Ovary (tissue), 9 donors: ENCODE measurements around the gene GPC6. TPM values are rescaled to one million over a fixed set of nuclear protein-coding genes. Genes with fewer than 3 reads are reported as not detected.

ENCODE experiments used
- DNase-seq, 5 donors: peaks; one replicate each; pipeline ENCODE4 v3.0.0-alpha.2; 2019 to 2020
- H3K27ac ChIP-seq, 2 donors: fragments of 200-600 bp; one replicate each; pipeline versions ENCODE4 v1.5.1 to v1.8.0; 2019 to 2022
- H3K27me3 ChIP-seq: fragments of 200-600 bp; one replicate; pipeline ENCODE4 v1.8.0; 2022
- H3K36me3 ChIP-seq: fragments of 200-600 bp; sonication (generic); one replicate; pipeline ENCODE4 v1.5.1; 2019
- H3K4me1 ChIP-seq: one replicate; pipeline ENCODE4 v1.8.1; 2013; ENCODE audit warnings: mild to moderate bottlenecking, moderate library complexity; ENCODE audit not compliant: insufficient read depth
- H3K4me3 ChIP-seq: fragments of 200-600 bp; sonication (generic); one replicate; pipeline ENCODE4 v1.5.1; 2017
- H3K9me3 ChIP-seq, 2 donors: fragments of 200-600 bp in 1 of 2; sonication (generic) in 1 of 2; one replicate each; pipeline versions ENCODE4 v1.5.1 to v1.8.1; 2013 to 2019; ENCODE audit warnings: mild to moderate bottlenecking in 1 of 2, moderate library complexity in 1 of 2
- EP300 ChIP-seq: sonication (generic); formaldehyde crosslinking; IDR thresholded peaks from one replicate; pipeline ENCODE4 v1.6.1; 2017; ENCODE audit warnings: antibody characterized with exemption
- POLR2A ChIP-seq: fragments of 450-650 bp; IDR thresholded peaks from one replicate; pipeline ENCODE4 v1.6.1; 2017; ENCODE audit warnings: antibody characterized with exemption, mild to moderate bottlenecking, moderate library complexity
- WGBS, 3 donors: extraction: QIAGEN DNeasy Blood & Tissue Kit in 1 of 3; methylation state at CpG; one replicate each; pipeline versions ENCODE4 v1.1.5 to v1.1.7; 2013 to 2017; 5-methylcytosine and 5-hydroxymethylcytosine counted together
- intact Hi-C, 4 donors: fragments of 100-400 bp; cut with DNase I; formaldehyde crosslinking; loops; one replicate each; pipeline versions ENCODE4 v1.11.0 to v1.15.1; 2022 to 2023
- polyA plus RNA-seq, 2 donors: library from polyadenylated mRNA; stranded (reverse); fragments of 200-250 nt in 1 of 2; fragments of 350-450 nt in 1 of 2; fragmentation: Illumina TruSeq in 1 of 2; extraction: RNeasy Lipid Tissue Mini Kit (QIAGEN cat#74804) in 1 of 2; gene quantifications; one replicate each; pipeline ENCODE4 v1.2.3, GENCODE V29; 2013 to 2014
- total RNA-seq, 7 donors: library from RNA; depleted of rRNA in 2 of 7; stranded (reverse); fragments of >200 nt in 2 of 7; fragmentation: NEBNext Ultra II Directional in 3 of 7; extraction: Animal tissue kit (Norgen Biotek cat#: 25700) in 3 of 7; gene quantifications; one replicate each; pipeline versions ENCODE4 v1.1.0 to v1.2.4, GENCODE V29; 2016 to 2023
- TF ChIP-seq, protein P1 (sequence below), 3 donors: fragments of 450-650 bp in 2 of 3; fragments of 200-600 bp in 1 of 3; IDR thresholded peaks; one replicate each; pipeline versions ENCODE4 v1.5.1 to v1.8.0; 2016 to 2022; ENCODE audit warnings: antibody characterized with exemption in 3 of 3, mild to moderate bottlenecking in 1 of 3
- donor health status: DM: no; HTN: no; CAD: no; lungs with moderate emphysema.
- donor health status: DM: no; HTN: no; CAD: no.
- donor health status: Bipolar disorder and iron deficiency.
- donor health status: DM: yes; HTN: yes; CAD: no.
- donor health status: DM: no; HTN: no; CAD: no.
- donor health status: DM: yes; HTN: yes; CAD: no.

Gene GPC6
- total and polyA plus RNA-seq, 9 donors = 4.3 to 22.3 (median 17.9) TPM

DNA sequence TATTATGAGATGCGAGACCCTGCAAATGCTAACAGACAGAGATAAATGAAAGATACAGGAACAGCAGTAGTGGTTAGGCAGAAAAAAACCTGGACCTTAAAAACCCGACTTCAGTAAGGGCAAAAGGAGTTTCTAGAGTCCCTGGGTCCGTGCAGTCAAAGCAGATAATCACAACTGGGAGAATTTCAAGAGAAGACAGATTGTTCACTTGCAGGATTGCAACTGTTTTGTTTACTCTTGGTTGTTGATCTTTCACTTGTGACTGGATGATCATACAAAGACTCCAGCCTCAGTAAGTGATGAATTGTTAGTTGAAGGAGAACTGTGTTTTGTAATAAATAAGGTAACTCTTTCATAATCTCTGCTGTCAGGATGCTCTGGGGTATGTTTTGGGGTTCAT, 135.1 kb downstream of the GPC6 start:
- TF ChIP-seq, protein P1, sequence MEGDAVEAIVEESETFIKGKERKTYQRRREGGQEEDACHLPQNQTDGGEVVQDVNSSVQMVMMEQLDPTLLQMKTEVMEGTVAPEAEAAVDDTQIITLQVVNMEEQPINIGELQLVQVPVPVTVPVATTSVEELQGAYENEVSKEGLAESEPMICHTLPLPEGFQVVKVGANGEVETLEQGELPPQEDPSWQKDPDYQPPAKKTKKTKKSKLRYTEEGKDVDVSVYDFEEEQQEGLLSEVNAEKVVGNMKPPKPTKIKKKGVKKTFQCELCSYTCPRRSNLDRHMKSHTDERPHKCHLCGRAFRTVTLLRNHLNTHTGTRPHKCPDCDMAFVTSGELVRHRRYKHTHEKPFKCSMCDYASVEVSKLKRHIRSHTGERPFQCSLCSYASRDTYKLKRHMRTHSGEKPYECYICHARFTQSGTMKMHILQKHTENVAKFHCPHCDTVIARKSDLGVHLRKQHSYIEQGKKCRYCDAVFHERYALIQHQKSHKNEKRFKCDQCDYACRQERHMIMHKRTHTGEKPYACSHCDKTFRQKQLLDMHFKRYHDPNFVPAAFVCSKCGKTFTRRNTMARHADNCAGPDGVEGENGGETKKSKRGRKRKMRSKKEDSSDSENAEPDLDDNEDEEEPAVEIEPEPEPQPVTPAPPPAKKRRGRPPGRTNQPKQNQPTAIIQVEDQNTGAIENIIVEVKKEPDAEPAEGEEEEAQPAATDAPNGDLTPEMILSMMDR (IDR thresholded peaks at IDR 0.05) = no peak
- no peak for TF ChIP-seq POLR2A
- TF ChIP-seq EP300 = no peak
- no peaks in the 10 kb centered on the region for H3K9me3 ChIP-seq
- no peaks in the 10 kb centered on the region for H3K36me3 ChIP-seq
- H3K27me3 ChIP-seq = no peaks in the 10 kb centered on the region
- intact Hi-C loops = no loop called here
- 10 to 34% (median 20%) methylated on average over 3 of the region's 3 CpGs for WGBS, 3 donors
- no peak overlapping the region for H3K27ac ChIP-seq
- DNase-seq = no peak
- no peaks in the 10 kb centered on the region for H3K4me1 ChIP-seq
- H3K4me3 ChIP-seq = no peak overlapping the region

DNA sequence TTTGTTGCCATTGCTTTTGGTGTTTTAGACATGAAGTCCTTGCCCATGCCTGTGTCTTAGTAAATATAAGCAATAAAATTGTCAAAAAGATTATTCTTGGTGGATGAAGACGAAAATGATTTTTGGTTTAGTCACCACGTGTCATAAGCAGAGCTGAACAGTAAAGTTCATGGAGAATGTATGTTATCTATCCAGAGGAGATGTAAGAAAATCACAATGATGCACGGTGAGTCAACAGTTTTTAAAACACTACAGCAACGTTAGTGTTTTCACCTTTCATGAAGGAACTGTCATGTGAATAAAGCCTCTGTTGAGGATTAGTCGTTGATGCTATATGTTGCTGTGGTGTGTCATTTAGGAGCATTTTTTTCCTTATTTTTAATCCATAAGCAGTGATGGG, 137.6 kb downstream of the GPC6 start:
- H3K4me3 ChIP-seq = no peak overlapping the region
- H3K36me3 ChIP-seq = no peaks in the 10 kb centered on the region
- no peak overlapping the region for H3K27ac ChIP-seq
- WGBS, 3 donors = 89 to 93% (median 90%) methylated on average over 5 of the region's 5 CpGs
- no peak for DNase-seq
- intact Hi-C loops = no loop called here
- TF ChIP-seq, protein P1 (IDR thresholded peaks at IDR 0.05) = no peak
- no peak for TF ChIP-seq POLR2A
- no peak for TF ChIP-seq EP300
- no peaks in the 10 kb centered on the region for H3K4me1 ChIP-seq
- H3K9me3 ChIP-seq = no peaks in the 10 kb centered on the region
- no peaks in the 10 kb centered on the region for H3K27me3 ChIP-seq

DNA sequence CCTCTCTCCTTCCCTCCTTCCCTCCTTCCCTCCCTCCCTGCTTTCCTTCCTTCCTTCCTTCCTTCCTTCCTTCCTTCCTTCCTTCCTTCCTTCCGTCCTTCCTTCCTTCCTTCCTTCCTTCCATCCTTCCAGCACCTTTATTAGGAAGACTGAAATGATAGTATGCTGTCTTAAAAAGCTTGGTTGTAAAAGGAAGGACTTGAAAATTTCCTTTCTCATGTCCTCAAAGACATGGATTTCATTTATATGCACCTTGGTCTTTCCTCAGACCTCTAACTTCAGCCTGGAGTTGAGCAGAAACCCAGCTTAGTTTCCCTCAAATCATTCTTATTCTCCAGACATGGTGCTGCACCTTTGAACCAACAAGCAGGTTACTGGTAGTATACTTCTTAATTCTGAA, 141.7 kb downstream of the GPC6 start:
- Histone ChIP-seq H3K4me1 (no peaks in the 10 kb centered on the region), H3K27me3 (no peaks in the 10 kb centered on the region), H3K4me3 (no peak overlapping the region), H3K36me3 (no peaks in the 10 kb centered on the region), H3K9me3 (no peaks in the 10 kb centered on the region), H3K27ac (no peak overlapping the region)
- no peak for DNase-seq
- TF ChIP-seq EP300 (no peak), POLR2A (no peak)
- TF ChIP-seq, protein P1 (IDR thresholded peaks at IDR 0.05) = no peak
- 71 to 92% (median 86%) methylated on average over 1 of the region's 1 CpG for WGBS, 3 donors
- intact Hi-C loops = no loop called here

DNA sequence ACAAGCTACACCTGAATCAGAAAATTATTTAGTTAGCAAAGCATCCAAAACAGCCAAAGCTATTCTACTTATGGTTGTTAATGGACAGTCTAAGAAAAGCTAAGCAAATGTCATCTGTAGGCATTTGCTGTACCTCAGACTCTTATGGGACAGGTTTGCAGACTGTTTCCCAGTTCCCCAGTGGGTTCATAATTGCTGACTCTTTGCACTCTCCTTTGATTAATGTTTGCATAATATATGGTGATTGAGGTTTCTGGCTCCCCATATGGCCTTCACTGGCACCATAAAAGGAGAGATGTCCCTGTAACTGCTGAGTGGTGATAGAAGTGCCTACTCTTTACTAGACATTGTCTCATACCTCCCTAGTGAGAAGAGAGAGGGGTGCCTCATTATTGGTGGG, 142.1 kb downstream of the GPC6 start:
- TF ChIP-seq EP300 (no peak), POLR2A (no peak)
- TF ChIP-seq, protein P1 (IDR thresholded peaks at IDR 0.05) = no peak
- no peaks in the 10 kb centered on the region for H3K4me1 ChIP-seq
- intact Hi-C loops = no loop called here

DNA sequence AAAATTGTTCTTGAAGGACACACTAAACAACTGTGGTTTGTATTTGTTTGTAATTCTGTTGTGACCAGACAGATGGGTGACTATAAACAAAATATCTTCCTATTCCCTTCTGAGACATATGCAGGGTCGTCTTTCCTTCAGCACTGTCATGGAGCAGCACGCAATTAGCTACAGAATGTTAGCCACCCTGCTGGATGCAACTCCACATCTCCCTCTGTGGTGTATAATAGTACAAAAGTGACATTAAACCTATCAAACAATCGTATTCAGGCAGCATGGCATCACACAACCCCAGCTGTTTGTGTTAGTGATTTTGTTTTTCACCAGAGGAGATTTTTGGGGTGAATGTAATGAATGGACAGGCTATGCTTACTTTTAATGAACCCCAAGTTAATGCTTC, 146.2 kb downstream of the GPC6 start:
- Histone ChIP-seq H3K27ac (no peak overlapping the region), H3K36me3 (no peaks in the 10 kb centered on the region), H3K9me3 (no peaks in the 10 kb centered on the region), H3K27me3 (no peaks in the 10 kb centered on the region), H3K4me3 (no peak overlapping the region), H3K4me1 (no peaks in the 10 kb centered on the region)
- TF ChIP-seq POLR2A (no peak), EP300 (no peak)
- TF ChIP-seq, protein P1 (IDR thresholded peaks at IDR 0.05) = no peak
- 73 to 79% (median 78%) methylated on average over 3 of the region's 3 CpGs for WGBS, 3 donors
- DNase-seq = no peak
- intact Hi-C loops = no loop called here

More for the DNA sequence above, 142.1 kb downstream of the GPC6 start:
- Histone ChIP-seq H3K4me3 (no peak overlapping the region), H3K36me3 (no peaks in the 10 kb centered on the region), H3K27ac (no peak overlapping the region), H3K27me3 (no peaks in the 10 kb centered on the region), H3K9me3 (no peaks in the 10 kb centered on the region)
- DNase-seq = no peak
